HEK293 (cell line): ENCODE data around the gene CDC40.

ENCODE experiments used
- CTCF ChIA-PET: fragments of 350-600 bp; formaldehyde crosslinking; extraction: SDS; loops from one replicate; lab custom pipeline; 2021; ENCODE audit warnings: antibody characterized with exemption; lab: Yijun Ruan, JAX
- POLR2A ChIA-PET: fragments of 300-600 bp; formaldehyde crosslinking; extraction: SDS; loops from one replicate; lab custom pipeline; 2020; ENCODE audit warnings: antibody characterized with exemption, inconsistent platforms; lab: Yijun Ruan, JAX
- H3K27ac ChIP-seq: fragments of 200-500 bp; sonication (Bioruptor generic); 2 replicates; pipeline ENCODE4 v1.5.1; 2014; ENCODE audit warnings: low read depth, low read length, control low read depth, inconsistent platforms; ENCODE audit errors: extremely low read depth
- H3K36me3 ChIP-seq, 2 experiments: fragments of 200-500 bp in 1 of 2; sonication (Bioruptor generic) in 1 of 2; 1 replicate in 1 of 2; 2 replicates in 1 of 2; pipeline ENCODE4 v1.5.1; 2014 to 2017; ENCODE audit warnings: inconsistent platforms in 2 of 2, low read length in 2 of 2; ENCODE audit not compliant: control insufficient read depth in 2 of 2, insufficient read depth in 1 of 2
- H3K4me1 ChIP-seq: fragments of 200-500 bp; sonication (Bioruptor generic); 2 replicates; pipeline ENCODE4 v1.5.1; 2014; ENCODE audit warnings: mild to moderate bottlenecking, low read length, inconsistent platforms; ENCODE audit not compliant: control insufficient read depth, insufficient read depth
- H3K4me3 ChIP-seq: 2 replicates; pipeline ENCODE4 v1.5.1; 2011; ENCODE audit warnings: low read depth, mild to moderate bottlenecking, control low read depth, low read length, moderate library complexity
- H3K9me3 ChIP-seq: fragments of 200-500 bp; sonication (Bioruptor generic); 2 replicates; pipeline ENCODE4 v1.5.1; 2014; ENCODE audit warnings: low read depth, low read length, inconsistent platforms; ENCODE audit not compliant: control insufficient read depth, insufficient read depth
- BCL6B ChIP-seq: fragments of 450-650 bp; formaldehyde crosslinking; IDR thresholded peaks from 2 replicates; pipeline ENCODE4 v1.5.1; 2017; ENCODE audit warnings: missing biosample characterization, missing genetic modification characterization
- HOXD13 ChIP-seq: sonication (generic); formaldehyde crosslinking; IDR thresholded peaks from 2 replicates; pipeline ENCODE4 v1.8.0; 2022; ENCODE audit warnings: missing genetic modification reagents, borderline replicate concordance
- KLF10 ChIP-seq: fragments of 450-650 bp; IDR thresholded peaks from 2 replicates; pipeline ENCODE4 v1.5.1; 2018; ENCODE audit warnings: missing biosample characterization, mild to moderate bottlenecking, missing genetic modification characterization
- KLF16 ChIP-seq: fragments of 450-650 bp; formaldehyde crosslinking; IDR thresholded peaks from 2 replicates; pipeline ENCODE4 v1.5.1; 2017; ENCODE audit warnings: missing biosample characterization, missing genetic modification characterization
- PRDM2 ChIP-seq: fragments of 450-650 bp; formaldehyde crosslinking; IDR thresholded peaks from 2 replicates; pipeline ENCODE4 v1.5.1; 2016; ENCODE audit warnings: missing biosample characterization, missing genetic modification characterization, borderline replicate concordance
- TCF7L2 ChIP-seq: IDR thresholded peaks from 2 replicates; pipeline ENCODE4 v1.6.1; 2011; ENCODE audit warnings: low read depth, mild to moderate bottlenecking, inconsistent platforms, low read length, moderate library complexity, borderline replicate concordance
- ZBTB7A ChIP-seq: fragments of 450-650 bp; formaldehyde crosslinking; IDR thresholded peaks from 2 replicates; pipeline ENCODE4 v1.5.1; 2016; ENCODE audit warnings: low read depth, missing biosample characterization, missing genetic modification characterization
- ZNF132 ChIP-seq: fragments of 450-650 bp; formaldehyde crosslinking; IDR thresholded peaks from 2 replicates; pipeline ENCODE4 v1.5.1; 2017; ENCODE audit warnings: missing biosample characterization, missing genetic modification characterization, borderline replicate concordance
- ZNF2 ChIP-seq: fragments of 450-650 bp; formaldehyde crosslinking; IDR thresholded peaks from 2 replicates; pipeline ENCODE4 v1.5.1; 2016; ENCODE audit warnings: missing biosample characterization, missing genetic modification characterization
- ZNF214 ChIP-seq: fragments of 450-650 bp; formaldehyde crosslinking; IDR thresholded peaks from 2 replicates; pipeline ENCODE4 v1.5.1; 2017; ENCODE audit warnings: missing biosample characterization, mild to moderate bottlenecking, missing genetic modification characterization, borderline replicate concordance
- ZNF311 ChIP-seq: fragments of 450-650 bp; formaldehyde crosslinking; IDR thresholded peaks from 2 replicates; pipeline ENCODE4 v1.5.1; 2017; ENCODE audit warnings: missing biosample characterization, missing genetic modification characterization, borderline replicate concordance
- ZNF350 ChIP-seq: fragments of 450-650 bp; formaldehyde crosslinking; IDR thresholded peaks from 2 replicates; pipeline ENCODE4 v1.5.0; 2017; ENCODE audit warnings: missing biosample characterization, mild to moderate bottlenecking, missing genetic modification characterization
- ZNF37A ChIP-seq: fragments of 450-650 bp; IDR thresholded peaks from 2 replicates; pipeline ENCODE4 v1.5.1; 2018; ENCODE audit warnings: missing biosample characterization, missing genetic modification characterization
- ZNF549 ChIP-seq: fragments of 450-650 bp; IDR thresholded peaks from 2 replicates; pipeline ENCODE4 v1.5.1; 2018; ENCODE audit warnings: missing biosample characterization, missing genetic modification characterization, mild to moderate bottlenecking, inconsistent platforms, moderate library complexity
- ZNF585B ChIP-seq: fragments of 450-650 bp; formaldehyde crosslinking; IDR thresholded peaks from 2 replicates; pipeline ENCODE4 v1.5.1; 2016; ENCODE audit warnings: missing biosample characterization, missing genetic modification characterization
- ZNF677 ChIP-seq: fragments of 450-650 bp; IDR thresholded peaks from 2 replicates; pipeline ENCODE4 v1.5.0; 2018; ENCODE audit warnings: missing biosample characterization, mild to moderate bottlenecking, missing genetic modification characterization, moderate library complexity
- ZNF768 ChIP-seq: fragments of 450-650 bp; formaldehyde crosslinking; IDR thresholded peaks from 2 replicates; pipeline ENCODE4 v1.5.1; 2018; ENCODE audit warnings: missing biosample characterization, mild to moderate bottlenecking, missing genetic modification characterization
- ZNF792 ChIP-seq: fragments of 450-650 bp; formaldehyde crosslinking; IDR thresholded peaks from 2 replicates; pipeline ENCODE4 v1.5.1; 2016; ENCODE audit warnings: missing biosample characterization, missing genetic modification characterization
- ZNF830 ChIP-seq: fragments of 450-650 bp; IDR thresholded peaks from 2 replicates; pipeline ENCODE4 v1.5.0; 2018; ENCODE audit warnings: missing biosample characterization, missing genetic modification characterization, low read depth, mild to moderate bottlenecking, moderate library complexity
- ZNF837 ChIP-seq: fragments of 450-650 bp; formaldehyde crosslinking; IDR thresholded peaks from 2 replicates; pipeline ENCODE4 v1.5.1; 2016; ENCODE audit warnings: missing biosample characterization, missing genetic modification characterization
- ZXDB ChIP-seq: fragments of 450-650 bp; formaldehyde crosslinking; IDR thresholded peaks from 2 replicates; pipeline ENCODE4 v1.5.1; 2016; ENCODE audit warnings: missing biosample characterization, missing genetic modification characterization
- TF ChIP-seq, protein P1 (sequence below): fragments of 450-650 bp; formaldehyde crosslinking; IDR thresholded peaks from 2 replicates; pipeline ENCODE4 v1.5.1; 2016; ENCODE audit warnings: missing biosample characterization, missing genetic modification characterization, borderline replicate concordance

CDC40 gene

DNA sequence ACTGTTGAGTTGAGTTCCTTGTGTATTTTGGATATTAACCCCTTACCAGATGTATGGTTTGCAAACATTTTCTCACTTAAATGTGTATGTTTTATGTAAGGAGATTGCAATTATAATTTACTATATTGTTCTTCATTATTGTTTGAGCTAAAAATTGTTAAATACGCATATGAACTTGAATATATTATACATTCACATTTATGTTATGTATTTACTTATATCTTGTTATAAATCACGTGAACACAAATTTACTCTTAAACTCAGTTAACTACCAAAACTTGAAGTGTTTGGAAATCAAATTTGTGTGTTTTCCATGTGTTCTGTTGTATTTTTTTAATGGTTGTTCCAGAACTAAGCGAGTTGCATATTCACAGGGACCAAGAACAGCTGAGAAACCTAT, 18.3 kb downstream of the CDC40 start (continued):
- TF ChIP-seq, protein P1, sequence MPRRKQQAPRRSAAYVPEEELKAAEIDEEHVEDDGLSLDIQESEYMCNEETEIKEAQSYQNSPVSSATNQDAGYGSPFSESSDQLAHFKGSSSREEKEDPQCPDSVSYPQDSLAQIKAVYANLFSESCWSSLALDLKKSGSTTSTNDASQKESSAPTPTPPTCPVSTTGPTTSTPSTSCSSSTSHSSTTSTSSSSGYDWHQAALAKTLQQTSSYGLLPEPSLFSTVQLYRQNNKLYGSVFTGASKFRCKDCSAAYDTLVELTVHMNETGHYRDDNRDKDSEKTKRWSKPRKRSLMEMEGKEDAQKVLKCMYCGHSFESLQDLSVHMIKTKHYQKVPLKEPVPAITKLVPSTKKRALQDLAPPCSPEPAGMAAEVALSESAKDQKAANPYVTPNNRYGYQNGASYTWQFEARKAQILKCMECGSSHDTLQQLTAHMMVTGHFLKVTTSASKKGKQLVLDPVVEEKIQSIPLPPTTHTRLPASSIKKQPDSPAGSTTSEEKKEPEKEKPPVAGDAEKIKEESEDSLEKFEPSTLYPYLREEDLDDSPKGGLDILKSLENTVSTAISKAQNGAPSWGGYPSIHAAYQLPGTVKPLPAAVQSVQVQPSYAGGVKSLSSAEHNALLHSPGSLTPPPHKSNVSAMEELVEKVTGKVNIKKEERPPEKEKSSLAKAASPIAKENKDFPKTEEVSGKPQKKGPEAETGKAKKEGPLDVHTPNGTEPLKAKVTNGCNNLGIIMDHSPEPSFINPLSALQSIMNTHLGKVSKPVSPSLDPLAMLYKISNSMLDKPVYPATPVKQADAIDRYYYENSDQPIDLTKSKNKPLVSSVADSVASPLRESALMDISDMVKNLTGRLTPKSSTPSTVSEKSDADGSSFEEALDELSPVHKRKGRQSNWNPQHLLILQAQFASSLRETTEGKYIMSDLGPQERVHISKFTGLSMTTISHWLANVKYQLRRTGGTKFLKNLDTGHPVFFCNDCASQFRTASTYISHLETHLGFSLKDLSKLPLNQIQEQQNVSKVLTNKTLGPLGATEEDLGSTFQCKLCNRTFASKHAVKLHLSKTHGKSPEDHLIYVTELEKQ (tag by site-specific recombination), result no peak
- no peak for TF ChIP-seq TCF7L2
- no peak for TF ChIP-seq ZNF311 (tag by site-specific recombination)
- TF ChIP-seq ZNF549 (tag by site-specific recombination), result no peak

GRCh38 chr6:110201151-110201884, 21.1 kb downstream of the CDC40 start:
- H3K27ac ChIP-seq, result no peak overlapping the region
- no peaks in the 10 kb centered on the region for H3K9me3 ChIP-seq
- peaks cover 2 to 3% of the 10 kb centered on the region in 2 experiments; a peak in 2 of 3 replicates for H3K36me3 ChIP-seq
- POLR2A ChIA-PET, result no interaction called here
- no peak overlapping the region for H3K4me3 ChIP-seq
- CTCF ChIA-PET, result interaction anchor here (0.6 kb wide), 1 partner anchor 704 kb away, joined by 4 read pairs; no protein-coding TSS in a partner anchor
- peaks cover 10% of the 10 kb centered on the region; the same call in 1 of the 2 replicates for H3K4me1 ChIP-seq
- TF ChIP-seq ZNF214 (no peak), ZXDB (peak; percentile 84)

- ChIA-PET CTCF (interaction anchor here (0.5 to 0.6 kb wide), 2 partner anchors 80 to 1845 kb away, joined by 3 read pairs; no protein-coding TSS in a partner anchor), POLR2A (interaction anchor here (1.3 kb wide), 1 partner anchor 28 kb away, joined by 3 read pairs; the partner anchor contains the start of genes CDC40 and WASF1)
- Histone ChIP-seq H3K36me3 (peaks cover 15 to 44% of the 10 kb centered on the region in 2 experiments), H3K4me1 (no peaks in the 10 kb centered on the region), H3K27ac (no peak overlapping the region), H3K4me3 (no peak overlapping the region), H3K9me3 (no peaks in the 10 kb centered on the region)
- TF ChIP-seq ZNF132 (tag by site-specific recombination), result no peak
- peak; percentile 61; the same call in 1 of the 2 replicates for TF ChIP-seq ZNF830
- 0 out of 2 replicates have a peak, but pooled peaks have one; percentile 25 for TF ChIP-seq KLF10 (tag by site-specific recombination)
- peak; percentile 71 for TF ChIP-seq ZNF350 (tag by site-specific recombination)
- TF ChIP-seq ZNF585B (tag by site-specific recombination), result no peak
- TF ChIP-seq HOXD13 (CRISPR knock-in tag), result no peak
- no peak for TF ChIP-seq ZNF2 (tag by site-specific recombination)
- TF ChIP-seq ZNF37A (tag by site-specific recombination), result 0 out of 2 replicates have a peak, but pooled peaks have one; percentile 63
- TF ChIP-seq ZNF837 (tag by site-specific recombination), result no peak
- TF ChIP-seq BCL6B (tag by site-specific recombination), result no peak
- TF ChIP-seq ZNF768, result no peak
- peak; percentile 33; the same call in 1 of the 2 replicates for TF ChIP-seq ZNF677 (tag by site-specific recombination)
- TF ChIP-seq ZNF792, result no peak
- TF ChIP-seq ZBTB7A (tag by site-specific recombination), result no peak
- no peak for TF ChIP-seq KLF16 (tag by site-specific recombination)
- TF ChIP-seq PRDM2 (tag by site-specific recombination), result no peak
Measured at GRCh38 chr6:110207652-110208051, 27.4 kb downstream of the CDC40 start.
